ENCODE results near the gene CLEC5A.

- TF ChIP-seq, protein P1, sequence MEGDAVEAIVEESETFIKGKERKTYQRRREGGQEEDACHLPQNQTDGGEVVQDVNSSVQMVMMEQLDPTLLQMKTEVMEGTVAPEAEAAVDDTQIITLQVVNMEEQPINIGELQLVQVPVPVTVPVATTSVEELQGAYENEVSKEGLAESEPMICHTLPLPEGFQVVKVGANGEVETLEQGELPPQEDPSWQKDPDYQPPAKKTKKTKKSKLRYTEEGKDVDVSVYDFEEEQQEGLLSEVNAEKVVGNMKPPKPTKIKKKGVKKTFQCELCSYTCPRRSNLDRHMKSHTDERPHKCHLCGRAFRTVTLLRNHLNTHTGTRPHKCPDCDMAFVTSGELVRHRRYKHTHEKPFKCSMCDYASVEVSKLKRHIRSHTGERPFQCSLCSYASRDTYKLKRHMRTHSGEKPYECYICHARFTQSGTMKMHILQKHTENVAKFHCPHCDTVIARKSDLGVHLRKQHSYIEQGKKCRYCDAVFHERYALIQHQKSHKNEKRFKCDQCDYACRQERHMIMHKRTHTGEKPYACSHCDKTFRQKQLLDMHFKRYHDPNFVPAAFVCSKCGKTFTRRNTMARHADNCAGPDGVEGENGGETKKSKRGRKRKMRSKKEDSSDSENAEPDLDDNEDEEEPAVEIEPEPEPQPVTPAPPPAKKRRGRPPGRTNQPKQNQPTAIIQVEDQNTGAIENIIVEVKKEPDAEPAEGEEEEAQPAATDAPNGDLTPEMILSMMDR (IDR thresholded peaks at IDR 0.05; ENCODE audit: low read depth, low read length): no peak
- no peak for TF ChIP-seq EZH2phosphoT487 (IDR thresholded peaks at IDR 0.05; ENCODE audit: low read depth)
Observed at GRCh38 chr7:141952461-141952860, 5.7 kb upstream of the CLEC5A start.
